ENCODE measurements around the gene C5orf15.

GRCh38 chr5:133969654-133970324 is 1.4 kb upstream of the C5orf15 start:
- TF ChIP-seq POLR2A (IDR thresholded peaks at IDR 0.05), result no peak
- TF ChIP-seq CTCF (IDR thresholded peaks at IDR 0.05), result no peak
